Activated CD4-positive, CD25-positive, alpha-beta regulatory T cell (primary cell): Measurements from ENCODE around the gene ZSWIM1.
"Not testable (repeated sequence)": the region's sequence is repeated elsewhere in the genome, so short reads cannot be mapped to it uniquely, and the experiment has no call there.

Source experiments
- DNase-seq, 4 experiments: peaks; one replicate each; lab custom pipeline; 2025; lab: John Stamatoyannopoulos, UW

Gene ZSWIM1

GRCh38 chr20:45888681-45889080 is 7.7 kb downstream of the ZSWIM1 start:
- no peak for DNase-seq

GRCh38 chr20:45890077-45890984 is 9.3 kb downstream of the ZSWIM1 start:
- peak in 3 of 4 experiments; percentile 14 to 18 (median 15) for DNase-seq

- peak; percentile 63 to 74 (median 70) for DNase-seq
Measured at GRCh38 chr20:45890985-45891983, 10.3 kb downstream of the ZSWIM1 start, which contains the start of the genes CTSA and NEURL2. Gene CTSA (plus strand): TSS chr20:45891335. CDS start chr20:45891569, 234 bp downstream. Gene NEURL2 (minus strand): TSS chr20:45891208. CDS start chr20:45890991, 217 bp downstream.

- no peak for DNase-seq
Measured at GRCh38 chr20:45892049-45892825, 11.2 kb downstream of the ZSWIM1 start.

- DNase-seq, result no peak
Measured at GRCh38 chr20:45892828-45893500, 11.9 kb downstream of the ZSWIM1 start.

- DNase-seq, result no peak
Measured at GRCh38 chr20:45893831-45894230, 12.8 kb downstream of the ZSWIM1 start.

GRCh38 chr20:45894797-45895196 is 13.8 kb downstream of the ZSWIM1 start:
- no peak for DNase-seq

GRCh38 chr20:45896641-45897161 is 15.7 kb downstream of the ZSWIM1 start:
- DNase-seq, result no peak

GRCh38 chr20:45897289-45897688 is 16.3 kb downstream of the ZSWIM1 start:
- DNase-seq, result no peak

- DNase-seq, result no peak
Measured at GRCh38 chr20:45897692-45898091, 16.7 kb downstream of the ZSWIM1 start.

- DNase-seq, result no peak
Measured at GRCh38 chr20:45898285-45898684, 17.3 kb downstream of the ZSWIM1 start.

- no peak for DNase-seq
Measured at GRCh38 chr20:45899046-45899835, 18.2 kb downstream of the ZSWIM1 start.

- not testable (repeated sequence) for DNase-seq
Measured at GRCh38 chr20:45901332-45901731, 20.3 kb downstream of the ZSWIM1 start.

GRCh38 chr20:45902199-45902701 is 21.2 kb downstream of the ZSWIM1 start:
- no peak for DNase-seq

GRCh38 chr20:45904583-45905504 is 23.8 kb downstream of the ZSWIM1 start:
- DNase-seq, result no peak

- DNase-seq, result no peak
Measured at GRCh38 chr20:45905505-45906079, 24.6 kb downstream of the ZSWIM1 start.

GRCh38 chr20:45907219-45907948 is 26.4 kb downstream of the ZSWIM1 start:
- DNase-seq, result no peak
